Neuron (in vitro differentiated cells): ENCODE measurements around the gene SYT1.
"Not testable (repeated sequence)": the region's sequence is repeated elsewhere in the genome, so short reads cannot be mapped to it uniquely, and the experiment has no call there.

ENCODE experiments used
- H2AFZ ChIP-seq: one replicate; pipeline ENCODE4 v1.6.1; 2013; ENCODE audit warnings: low read depth, mild to moderate bottlenecking, inconsistent platforms, low read length, moderate library complexity
- H3K27me3 ChIP-seq: one replicate; pipeline ENCODE4 v1.6.1; 2013; ENCODE audit warnings: low read length; ENCODE audit not compliant: insufficient read depth
- H3K36me3 ChIP-seq: one replicate; pipeline ENCODE4 v1.6.1; 2013; ENCODE audit warnings: low read length; ENCODE audit not compliant: insufficient read depth
- H3K4me1 ChIP-seq: one replicate; pipeline ENCODE4 v1.6.1; 2013; ENCODE audit warnings: low read length; ENCODE audit not compliant: insufficient read depth
- H3K4me3 ChIP-seq: 2 replicates; pipeline ENCODE4 v1.5.1; 2013; ENCODE audit warnings: mild to moderate bottlenecking, low read length, moderate library complexity
- H3K9me3 ChIP-seq: one replicate; pipeline ENCODE4 v1.6.1; 2013; ENCODE audit warnings: low read length

The SYT1 gene

DNA sequence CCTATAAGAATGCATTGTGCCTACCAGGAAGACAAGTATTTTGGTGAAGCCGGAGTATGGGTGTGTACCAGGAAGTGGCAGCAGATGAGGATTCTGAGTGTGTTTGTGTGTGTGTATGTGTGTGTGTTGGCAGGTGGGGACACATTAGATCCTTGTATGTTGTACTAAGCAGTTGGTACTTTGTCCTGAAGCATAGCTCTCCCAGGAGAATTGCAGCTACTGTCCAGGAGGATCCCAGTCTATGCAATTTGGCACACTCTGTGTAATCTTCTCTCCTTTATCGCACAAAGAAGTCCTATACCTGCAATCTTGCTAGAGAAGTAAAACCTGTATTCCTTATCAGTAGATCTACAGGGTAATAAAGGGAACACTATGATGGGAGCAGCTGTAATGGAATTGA is 549.7 kb downstream of the SYT1 start:
- Histone ChIP-seq H3K9me3 (no peaks in the 10 kb centered on the region), H3K27me3 (no peaks in the 10 kb centered on the region)

GRCh38 chr12:79415321-79415720 is 550.7 kb downstream of the SYT1 start:
- Histone ChIP-seq H3K27me3 (no peaks in the 10 kb centered on the region), H2AFZ (no peak overlapping the region), H3K4me3 (no peak overlapping the region), H3K9me3 (no peaks in the 10 kb centered on the region), H3K4me1 (peaks cover 6% of the 10 kb centered on the region), H3K36me3 (no peaks in the 10 kb centered on the region)

More for the DNA sequence above, 549.7 kb downstream of the SYT1 start:
- H3K4me1 ChIP-seq = peaks cover 2% of the 10 kb centered on the region
- no peak overlapping the region for H3K4me3 ChIP-seq
- no peak overlapping the region for H2AFZ ChIP-seq
- no peaks in the 10 kb centered on the region for H3K36me3 ChIP-seq

GRCh38 chr12:79415746-79416435 is 551.3 kb downstream of the SYT1 start:
- H3K4me3 ChIP-seq = no peak overlapping the region

GRCh38 chr12:79420146-79420618 is 555.6 kb downstream of the SYT1 start:
- peaks cover 28% of the 10 kb centered on the region for H3K4me1 ChIP-seq
- H3K9me3 ChIP-seq = no peaks in the 10 kb centered on the region
- H3K27me3 ChIP-seq = no peaks in the 10 kb centered on the region
- H2AFZ ChIP-seq = no peak overlapping the region
- no peak overlapping the region for H3K4me3 ChIP-seq
- H3K36me3 ChIP-seq = no peaks in the 10 kb centered on the region

More at GRCh38 chr12:79415746-79416435, 551.3 kb downstream of the SYT1 start:
- Histone ChIP-seq H3K4me1 (peaks cover 9% of the 10 kb centered on the region), H2AFZ (no peak overlapping the region), H3K27me3 (no peaks in the 10 kb centered on the region), H3K9me3 (no peaks in the 10 kb centered on the region), H3K36me3 (no peaks in the 10 kb centered on the region)

- H3K4me1 ChIP-seq = peaks cover 28% of the 10 kb centered on the region
- H3K4me3 ChIP-seq = no peak overlapping the region
- no peaks in the 10 kb centered on the region for H3K27me3 ChIP-seq
- no peaks in the 10 kb centered on the region for H3K9me3 ChIP-seq
- H2AFZ ChIP-seq = no peak overlapping the region
- no peaks in the 10 kb centered on the region for H3K36me3 ChIP-seq
Measured at GRCh38 chr12:79421236-79421740, 556.7 kb downstream of the SYT1 start.

GRCh38 chr12:79422060-79422812 is 557.7 kb downstream of the SYT1 start:
- H3K9me3 ChIP-seq = no peaks in the 10 kb centered on the region
- H3K4me1 ChIP-seq = peaks cover 28% of the 10 kb centered on the region
- H3K4me3 ChIP-seq = no peak overlapping the region
- H2AFZ ChIP-seq = no peak overlapping the region
- H3K36me3 ChIP-seq = no peaks in the 10 kb centered on the region
- no peaks in the 10 kb centered on the region for H3K27me3 ChIP-seq

GRCh38 chr12:79423560-79423959 is 559.0 kb downstream of the SYT1 start:
- Histone ChIP-seq H3K4me3 (no peak overlapping the region), H2AFZ (no peak overlapping the region), H3K36me3 (no peaks in the 10 kb centered on the region), H3K4me1 (peaks cover 28% of the 10 kb centered on the region), H3K27me3 (no peaks in the 10 kb centered on the region), H3K9me3 (no peaks in the 10 kb centered on the region)

DNA sequence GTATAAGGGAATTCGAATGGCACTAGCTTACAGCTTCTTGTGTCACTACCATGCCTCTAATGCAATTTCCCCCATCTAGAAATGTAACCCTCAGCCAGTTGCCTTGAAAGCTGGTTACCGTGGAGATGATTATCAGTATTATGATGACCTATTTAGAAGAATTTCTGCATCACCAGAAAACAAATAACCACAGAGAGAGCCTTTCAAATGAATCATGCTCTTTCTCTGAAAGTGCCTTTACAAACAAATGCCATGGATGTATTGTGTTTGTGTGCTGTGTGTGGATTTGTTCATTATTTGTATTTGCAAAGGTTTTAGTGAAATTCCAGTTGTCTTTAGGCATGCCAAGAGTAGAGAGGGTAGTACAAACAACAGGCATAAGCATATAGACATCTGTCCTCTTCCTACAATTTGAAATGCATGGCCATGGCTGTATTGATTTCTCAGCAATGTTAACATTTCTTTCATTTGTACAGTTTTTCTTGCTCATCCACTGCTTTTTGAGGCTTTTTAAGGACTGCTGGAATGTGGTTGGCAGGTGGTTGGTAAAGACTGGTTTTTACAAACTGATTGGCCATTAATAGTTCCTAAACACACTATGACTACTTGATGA is 559.6 kb downstream of the SYT1 start:
- no peaks in the 10 kb centered on the region for H3K9me3 ChIP-seq
- peaks cover 25% of the 10 kb centered on the region for H3K4me1 ChIP-seq
- H2AFZ ChIP-seq = no peak overlapping the region
- no peaks in the 10 kb centered on the region for H3K36me3 ChIP-seq
- H3K4me3 ChIP-seq = no peak overlapping the region
- H3K27me3 ChIP-seq = no peaks in the 10 kb centered on the region

DNA sequence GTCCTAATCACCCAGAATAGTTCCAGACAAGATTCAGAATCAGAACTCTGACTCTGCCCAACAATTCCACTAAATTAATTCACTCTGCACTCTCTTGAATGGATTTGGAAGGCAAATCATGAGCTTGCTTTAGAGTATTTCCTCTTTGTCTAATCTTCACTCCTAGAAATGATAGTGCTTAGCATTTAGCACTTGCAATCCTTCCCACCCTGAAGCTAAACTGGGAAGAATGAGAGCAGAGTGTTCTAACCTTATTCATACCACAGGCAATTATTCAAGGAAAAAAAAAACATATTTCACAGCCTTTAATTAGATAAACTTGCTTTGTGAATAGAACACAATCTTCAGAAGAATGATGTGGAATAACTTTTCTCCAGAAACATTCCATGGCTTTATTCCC is 561.5 kb downstream of the SYT1 start:
- peaks cover 19% of the 10 kb centered on the region for H3K4me1 ChIP-seq
- H3K36me3 ChIP-seq = no peaks in the 10 kb centered on the region
- no peak overlapping the region for H3K4me3 ChIP-seq
- H3K9me3 ChIP-seq = no peaks in the 10 kb centered on the region
- no peak overlapping the region for H2AFZ ChIP-seq
- no peaks in the 10 kb centered on the region for H3K27me3 ChIP-seq

DNA sequence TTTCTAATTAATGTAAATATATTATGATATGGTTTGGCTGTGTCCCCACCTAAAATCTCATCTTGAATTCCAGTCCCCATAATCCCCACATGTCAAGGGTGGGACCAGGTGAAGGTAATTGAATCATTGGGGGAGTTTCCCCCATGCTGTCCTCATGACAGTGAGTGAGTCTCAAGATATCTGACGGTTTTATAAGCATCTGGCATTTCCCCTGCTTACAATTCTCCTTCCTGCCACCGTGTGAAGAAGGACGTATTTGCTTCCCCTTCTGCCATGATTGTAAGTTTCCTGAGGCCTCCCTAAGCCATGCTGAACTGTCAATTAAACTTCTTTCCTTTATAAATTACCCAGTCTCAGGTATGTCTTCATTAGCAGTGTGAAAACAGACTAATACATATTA is 562.2 kb downstream of the SYT1 start:
- peaks cover 19% of the 10 kb centered on the region for H3K4me1 ChIP-seq
- not testable (repeated sequence) for H3K4me3 ChIP-seq, H3K27me3 ChIP-seq, H3K9me3 ChIP-seq, H2AFZ ChIP-seq, H3K36me3 ChIP-seq

DNA sequence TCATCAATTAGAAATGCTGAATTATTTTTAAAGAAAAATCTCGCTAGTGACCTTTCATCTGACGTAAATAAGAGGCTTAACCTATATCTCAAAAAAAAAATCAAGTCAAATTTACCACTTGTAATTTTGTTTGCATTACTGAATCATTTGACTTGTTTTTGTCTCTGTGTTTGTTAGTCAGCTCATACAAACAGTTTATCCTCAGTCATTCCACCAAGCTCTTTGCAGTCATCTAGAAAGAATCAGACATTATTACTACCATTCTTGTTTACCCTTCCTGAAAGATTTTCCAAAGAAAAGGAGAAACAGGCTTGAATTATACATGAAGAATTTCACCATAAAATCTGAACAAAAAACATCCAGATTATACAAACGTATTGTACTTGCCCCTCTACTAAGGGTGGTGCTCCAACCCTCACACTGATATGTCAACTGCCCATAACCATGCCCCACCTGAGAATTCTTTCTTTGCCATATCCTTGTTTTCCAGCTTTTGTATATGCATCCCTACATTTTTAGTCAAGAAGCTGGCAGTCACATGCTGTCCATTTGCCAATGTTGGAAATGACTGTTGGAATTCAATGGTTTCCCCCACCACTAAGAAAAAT is 569.0 kb downstream of the SYT1 start:
- Histone ChIP-seq H2AFZ (no peak overlapping the region), H3K36me3 (no peaks in the 10 kb centered on the region), H3K4me1 (no peaks in the 10 kb centered on the region), H3K27me3 (no peaks in the 10 kb centered on the region), H3K9me3 (no peaks in the 10 kb centered on the region), H3K4me3 (no peak overlapping the region)

DNA sequence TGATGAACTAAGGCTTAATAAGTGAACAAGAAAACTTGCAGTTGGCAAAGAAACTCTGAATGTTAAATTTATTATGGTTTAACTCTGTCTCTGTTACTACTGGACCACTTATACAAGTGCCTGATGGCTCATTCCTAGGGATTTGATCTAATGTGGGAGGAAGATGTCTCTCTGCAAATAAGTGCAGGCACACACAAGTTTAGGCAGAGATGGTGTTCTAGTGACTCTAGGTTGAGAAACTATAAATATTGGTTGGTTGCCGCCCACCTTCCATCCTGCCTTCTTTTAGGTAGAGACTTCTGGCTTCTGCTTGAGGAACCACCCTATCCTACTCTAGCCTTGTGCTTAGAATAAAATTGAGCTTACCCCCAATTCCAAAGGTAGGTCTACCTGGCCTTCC is 570.0 kb downstream of the SYT1 start:
- Histone ChIP-seq H3K4me3 (no peak overlapping the region), H2AFZ (no peak overlapping the region), H3K27me3 (no peaks in the 10 kb centered on the region), H3K36me3 (no peaks in the 10 kb centered on the region), H3K4me1 (no peaks in the 10 kb centered on the region), H3K9me3 (no peaks in the 10 kb centered on the region)

DNA sequence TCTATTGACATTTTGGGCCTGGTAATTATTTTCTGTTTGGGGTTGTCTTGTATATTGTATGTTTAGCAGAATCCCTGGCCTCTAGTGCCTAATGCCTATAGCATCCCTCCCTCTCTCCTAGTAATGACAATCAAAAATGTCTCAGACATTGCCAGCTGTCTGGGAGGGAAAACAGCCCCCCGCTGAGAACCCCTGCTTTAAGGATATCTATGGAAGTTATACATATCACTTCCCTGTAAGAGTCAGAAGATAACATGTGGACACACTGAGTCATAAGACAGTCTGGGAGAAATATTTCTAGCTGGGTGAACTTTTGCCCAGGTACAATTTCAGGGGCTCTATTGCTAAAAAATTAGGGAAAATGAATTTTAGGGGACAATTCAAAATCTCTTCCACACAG is 571.2 kb downstream of the SYT1 start:
- H3K9me3 ChIP-seq = no peaks in the 10 kb centered on the region
- no peak overlapping the region for H2AFZ ChIP-seq
- H3K36me3 ChIP-seq = no peaks in the 10 kb centered on the region
- no peaks in the 10 kb centered on the region for H3K27me3 ChIP-seq
- H3K4me3 ChIP-seq = no peak overlapping the region
- H3K4me1 ChIP-seq = no peaks in the 10 kb centered on the region
